Measurements from ENCODE around the gene IGSF3.
"Not testable (repeated sequence)": the region's sequence is repeated elsewhere in the genome, so short reads cannot be mapped to it uniquely, and the experiment has no call there.

The IGSF3 gene

DNA sequence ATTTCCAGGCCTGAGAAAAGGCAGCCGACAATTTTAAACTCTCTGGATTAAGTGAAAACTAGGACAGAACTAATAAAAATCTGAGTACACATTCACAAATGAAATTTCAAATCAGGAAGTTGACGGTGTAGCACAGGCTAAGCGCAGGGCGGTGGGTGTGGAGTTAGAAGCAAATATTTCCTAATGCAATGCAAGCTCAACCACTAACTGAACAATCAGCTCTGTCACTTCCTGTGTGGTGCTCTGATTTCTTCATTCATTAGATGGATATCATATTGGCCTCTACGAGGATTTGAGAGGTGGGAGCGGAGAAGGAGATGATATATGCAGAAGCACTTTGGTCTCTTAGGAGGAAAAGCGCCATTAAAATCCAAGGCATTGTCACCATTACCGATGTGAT is 61.5 kb downstream of the IGSF3 start:
- ATAC-seq (replicated peaks), result peak; percentile 62
- Mint-ChIP-seq H3K27me3 (peaks cover 12 to 18% of the 10 kb centered on the region in 2 donors), H3K27ac (peak overlapping the region in 1 of 2 donors; percentile 30)
- H3K36me3 Mint-ChIP-seq (ENCODE audit: insufficient read depth); H3K4me1 Mint-ChIP-seq (ENCODE audit: low read depth in 2 of 2); DNase-seq; H3K9me3 Mint-ChIP-seq; H3K4me3 Mint-ChIP-seq: not testable (repeated sequence)

GRCh38 chr1:116605315-116605714 is 62.2 kb downstream of the IGSF3 start:
- no peak overlapping the region for H3K27ac Mint-ChIP-seq
- ATAC-seq (replicated peaks), result no peak
- peaks cover 5 to 11% of the 10 kb centered on the region in 2 donors for H3K27me3 Mint-ChIP-seq
- DNase-seq, result no peak
- H3K4me1 Mint-ChIP-seq (ENCODE audit: low read depth in 2 of 2), result peaks cover 0 to 2% of the 10 kb centered on the region in 2 donors
- H3K4me3 Mint-ChIP-seq, result no peak overlapping the region
- no peaks in the 10 kb centered on the region for H3K36me3 Mint-ChIP-seq (ENCODE audit: insufficient read depth)
- H3K9me3 Mint-ChIP-seq, result no peaks in the 10 kb centered on the region

DNA sequence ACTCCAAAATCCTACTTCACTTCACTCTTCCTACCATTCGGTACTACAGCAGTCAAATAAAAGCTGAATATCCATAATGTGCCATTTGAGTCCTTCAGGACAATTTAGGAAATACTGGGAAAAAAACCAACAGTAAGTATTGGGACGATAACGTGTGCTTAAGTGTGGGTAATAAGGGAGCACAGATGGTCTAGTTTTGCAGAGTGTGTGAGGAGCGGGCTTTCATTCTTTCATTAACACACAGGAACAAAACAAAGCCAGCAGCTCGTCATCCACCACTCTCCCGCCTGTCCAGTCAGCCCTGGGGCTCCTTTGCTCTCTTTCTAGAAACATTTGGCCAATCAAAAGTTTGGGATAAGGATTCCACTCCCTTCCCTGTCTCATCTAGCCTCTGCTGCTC is 63.1 kb downstream of the IGSF3 start:
- H3K9me3 Mint-ChIP-seq; H3K27ac Mint-ChIP-seq; ATAC-seq (replicated peaks); DNase-seq; H3K36me3 Mint-ChIP-seq (ENCODE audit: insufficient read depth); H3K4me1 Mint-ChIP-seq (ENCODE audit: low read depth in 2 of 2); H3K4me3 Mint-ChIP-seq: not testable (repeated sequence)
- peaks cover 9 to 11% of the 10 kb centered on the region in 2 donors for H3K27me3 Mint-ChIP-seq

- not testable (repeated sequence) for DNase-seq; H3K4me1 Mint-ChIP-seq (ENCODE audit: low read depth in 2 of 2); ATAC-seq (replicated peaks); H3K36me3 Mint-ChIP-seq (ENCODE audit: insufficient read depth); H3K9me3 Mint-ChIP-seq; H3K4me3 Mint-ChIP-seq
- peak overlapping the region in 1 of 2 donors; percentile 52 for H3K27ac Mint-ChIP-seq
- peaks cover 13 to 14% of the 10 kb centered on the region in 2 donors for H3K27me3 Mint-ChIP-seq
These were observed 63.9 kb downstream of the IGSF3 start for GRCh38 chr1:116603646-116604045.

GRCh38 chr1:116599369-116599768 is 68.2 kb downstream of the IGSF3 start:
- peaks cover 10 to 18% of the 10 kb centered on the region in 2 donors for H3K27me3 Mint-ChIP-seq
- H3K9me3 Mint-ChIP-seq; H3K4me3 Mint-ChIP-seq; H3K36me3 Mint-ChIP-seq (ENCODE audit: insufficient read depth); H3K27ac Mint-ChIP-seq; DNase-seq; ATAC-seq (replicated peaks): not testable (repeated sequence)
- H3K4me1 Mint-ChIP-seq (ENCODE audit: low read depth in 2 of 2), result peaks cover 9 to 10% of the 10 kb centered on the region in 2 donors

DNA sequence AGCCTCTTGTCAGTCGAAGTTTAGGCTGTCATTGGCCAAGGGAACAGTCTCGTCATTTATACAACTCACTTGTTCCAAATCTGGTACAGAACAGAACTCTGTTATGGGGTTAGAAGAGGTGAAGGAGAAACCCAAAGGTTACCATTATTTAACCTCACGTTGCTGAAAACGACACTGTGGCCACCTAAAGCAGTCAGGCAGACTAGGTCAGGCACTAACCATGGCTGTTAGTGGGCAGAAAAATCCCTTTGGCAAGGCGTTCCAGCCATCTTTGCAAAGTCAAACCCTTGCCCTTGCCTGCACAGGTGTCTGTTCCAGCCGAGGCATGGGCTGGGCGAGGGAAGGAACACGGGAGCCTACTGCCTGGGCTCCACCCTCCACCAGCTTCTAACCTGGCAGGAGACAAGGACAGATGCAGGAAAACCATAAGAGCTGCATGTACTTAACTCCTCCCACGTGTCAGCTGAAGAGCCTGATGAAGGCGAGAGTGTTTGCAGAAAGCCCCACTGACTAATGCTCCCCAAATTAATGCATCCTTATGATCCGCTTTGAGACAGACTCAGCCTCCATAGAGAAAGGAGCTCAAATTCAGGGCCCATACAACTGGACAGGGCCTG is 69.0 kb downstream of the IGSF3 start:
- Mint-ChIP-seq H3K4me1 (ENCODE audit: low read depth in 2 of 2) (peaks cover 9 to 10% of the 10 kb centered on the region in 2 donors), H3K27me3 (peaks cover 9 to 12% of the 10 kb centered on the region in 2 donors)
- not testable (repeated sequence) for DNase-seq; H3K4me3 Mint-ChIP-seq; ATAC-seq (replicated peaks); H3K27ac Mint-ChIP-seq; H3K9me3 Mint-ChIP-seq; H3K36me3 Mint-ChIP-seq (ENCODE audit: insufficient read depth)

DNA sequence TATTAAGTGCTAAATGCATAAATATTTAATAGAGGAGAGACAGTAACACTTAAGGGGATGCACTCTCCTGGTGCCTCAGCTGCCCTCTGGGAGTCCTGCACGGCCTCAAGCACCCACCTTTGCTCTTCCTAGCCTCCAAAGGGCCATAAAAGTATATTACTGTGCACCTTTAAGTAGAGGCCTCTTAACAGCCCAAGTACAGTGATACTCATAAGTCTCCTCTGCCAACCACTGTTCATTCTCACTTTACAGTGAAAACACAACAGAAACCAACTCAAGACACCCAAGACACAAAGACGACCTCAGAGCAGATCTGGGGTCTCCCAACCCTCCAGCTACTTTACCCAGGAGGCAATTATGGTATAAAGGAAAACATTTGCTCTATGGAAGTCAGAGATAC is 70.1 kb downstream of the IGSF3 start:
- ATAC-seq (replicated peaks); H3K27me3 Mint-ChIP-seq; H3K27ac Mint-ChIP-seq; H3K36me3 Mint-ChIP-seq (ENCODE audit: insufficient read depth); DNase-seq; H3K4me3 Mint-ChIP-seq; H3K9me3 Mint-ChIP-seq: not testable (repeated sequence)
- H3K4me1 Mint-ChIP-seq (ENCODE audit: low read depth in 2 of 2), result peaks cover 9 to 10% of the 10 kb centered on the region in 2 donors

GRCh38 chr1:116596742-116597307 is 70.7 kb downstream of the IGSF3 start:
- H3K27ac Mint-ChIP-seq; ATAC-seq (replicated peaks); H3K4me3 Mint-ChIP-seq; DNase-seq; H3K9me3 Mint-ChIP-seq; H3K27me3 Mint-ChIP-seq; H3K36me3 Mint-ChIP-seq (ENCODE audit: insufficient read depth): not testable (repeated sequence)
- peaks cover 9 to 10% of the 10 kb centered on the region in 2 donors for H3K4me1 Mint-ChIP-seq (ENCODE audit: low read depth in 2 of 2)

- peak; percentile 76 for ATAC-seq (replicated peaks)
- H3K9me3 Mint-ChIP-seq; H3K27me3 Mint-ChIP-seq; H3K36me3 Mint-ChIP-seq (ENCODE audit: insufficient read depth): not testable (repeated sequence)
- Mint-ChIP-seq H3K4me3 (peak overlapping the region; percentile 48 to 61), H3K4me1 (ENCODE audit: low read depth in 2 of 2) (peaks cover 9 to 10% of the 10 kb centered on the region in 2 donors), H3K27ac (peak overlapping the region; percentile 7 to 8)
- peak; percentile 24 to 51 (median 40) for DNase-seq
These were observed 71.4 kb downstream of the IGSF3 start for GRCh38 chr1:116595946-116596741.

DNA sequence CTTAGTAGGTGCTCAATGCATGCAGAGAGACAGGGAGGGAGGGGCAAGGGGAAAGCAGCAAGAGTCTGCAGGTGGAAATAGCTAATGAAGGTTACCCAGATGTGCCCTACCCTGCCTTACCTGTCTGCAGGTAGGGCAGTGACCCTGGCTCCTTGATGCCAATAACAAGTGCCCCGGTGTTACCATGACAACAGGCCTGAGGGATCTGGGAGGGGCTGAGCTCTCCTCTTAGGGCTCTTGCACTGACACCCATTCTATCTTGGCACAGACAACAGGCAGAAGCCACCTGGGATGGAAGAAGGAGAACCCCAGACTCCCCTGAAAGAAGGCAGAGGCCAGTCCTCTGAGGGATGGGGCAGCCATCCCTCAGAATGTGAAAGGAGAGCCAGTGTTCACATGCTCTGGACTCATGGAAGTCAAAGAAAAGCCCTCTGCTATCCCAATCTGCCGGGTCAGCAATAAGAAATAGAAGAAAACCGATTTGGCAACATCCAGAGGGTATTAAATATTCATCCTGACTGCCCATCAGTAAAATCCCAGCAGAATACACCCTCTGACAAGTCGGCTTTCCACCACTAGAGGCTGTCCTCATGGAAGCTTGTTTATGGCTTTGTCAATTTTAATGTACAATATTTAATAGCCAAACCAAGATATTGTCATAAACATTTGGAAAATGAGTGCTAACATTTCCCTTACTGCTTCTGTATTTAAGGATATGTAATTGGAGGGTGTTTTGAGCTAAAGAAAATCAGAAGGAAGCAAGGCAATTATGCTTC is 72.3 kb downstream of the IGSF3 start:
- H3K9me3 Mint-ChIP-seq; H3K27me3 Mint-ChIP-seq; H3K36me3 Mint-ChIP-seq (ENCODE audit: insufficient read depth); ATAC-seq (replicated peaks); DNase-seq: not testable (repeated sequence)
- Mint-ChIP-seq H3K4me3 (peak overlapping the region; percentile 48 to 61), H3K4me1 (ENCODE audit: low read depth in 2 of 2) (peaks cover 9 to 10% of the 10 kb centered on the region in 2 donors), H3K27ac (peak overlapping the region in 1 of 2 donors; percentile 7)

DNA sequence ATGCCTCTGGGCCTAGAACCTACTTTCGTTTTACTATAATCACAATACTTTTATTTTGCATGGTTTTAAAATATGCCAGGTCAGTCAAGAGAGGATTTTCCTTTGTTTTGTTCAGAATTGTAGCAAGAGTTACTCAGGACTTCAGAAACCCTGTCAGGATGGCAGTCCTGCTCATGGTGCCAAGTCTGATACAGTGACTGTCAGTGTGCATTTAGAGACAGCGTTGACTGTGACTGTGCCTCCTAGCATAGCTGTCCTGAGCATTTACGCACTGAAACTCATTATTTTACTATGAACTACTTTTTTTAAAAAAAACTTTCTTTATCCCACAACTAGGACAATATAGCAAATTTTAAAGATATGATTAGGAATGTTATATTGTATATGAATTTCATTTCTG is 73.6 kb downstream of the IGSF3 start:
- not testable (repeated sequence) for H3K4me3 Mint-ChIP-seq; H3K27ac Mint-ChIP-seq; H3K9me3 Mint-ChIP-seq; H3K27me3 Mint-ChIP-seq; H3K36me3 Mint-ChIP-seq (ENCODE audit: insufficient read depth); ATAC-seq (replicated peaks); DNase-seq
- peaks cover 9 to 10% of the 10 kb centered on the region in 2 donors for H3K4me1 Mint-ChIP-seq (ENCODE audit: low read depth in 2 of 2)

DNA sequence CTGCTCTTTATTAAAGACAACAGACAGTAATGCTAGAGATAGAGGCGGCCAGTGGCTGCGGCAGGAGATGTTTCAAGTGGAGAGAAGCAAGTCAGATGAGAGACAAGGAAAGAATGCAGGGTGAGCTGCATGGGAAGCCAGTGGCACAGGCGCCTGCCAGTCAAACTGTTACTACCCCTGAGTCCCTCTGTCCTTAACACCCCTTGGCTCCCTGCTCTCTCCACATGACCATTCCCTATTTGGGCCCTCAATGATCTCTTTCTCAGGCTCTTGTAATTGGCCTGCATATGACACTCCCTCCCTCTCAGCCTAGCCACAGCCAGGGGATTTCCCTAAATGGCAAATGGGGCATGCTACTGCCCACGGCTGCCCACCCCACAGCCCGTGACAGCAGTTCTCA is 74.1 kb downstream of the IGSF3 start:
- not testable (repeated sequence) for DNase-seq; H3K36me3 Mint-ChIP-seq (ENCODE audit: insufficient read depth); H3K27me3 Mint-ChIP-seq; ATAC-seq (replicated peaks); H3K27ac Mint-ChIP-seq; H3K4me3 Mint-ChIP-seq; H3K9me3 Mint-ChIP-seq
- peaks cover 9 to 10% of the 10 kb centered on the region in 2 donors for H3K4me1 Mint-ChIP-seq (ENCODE audit: low read depth in 2 of 2)

DNA sequence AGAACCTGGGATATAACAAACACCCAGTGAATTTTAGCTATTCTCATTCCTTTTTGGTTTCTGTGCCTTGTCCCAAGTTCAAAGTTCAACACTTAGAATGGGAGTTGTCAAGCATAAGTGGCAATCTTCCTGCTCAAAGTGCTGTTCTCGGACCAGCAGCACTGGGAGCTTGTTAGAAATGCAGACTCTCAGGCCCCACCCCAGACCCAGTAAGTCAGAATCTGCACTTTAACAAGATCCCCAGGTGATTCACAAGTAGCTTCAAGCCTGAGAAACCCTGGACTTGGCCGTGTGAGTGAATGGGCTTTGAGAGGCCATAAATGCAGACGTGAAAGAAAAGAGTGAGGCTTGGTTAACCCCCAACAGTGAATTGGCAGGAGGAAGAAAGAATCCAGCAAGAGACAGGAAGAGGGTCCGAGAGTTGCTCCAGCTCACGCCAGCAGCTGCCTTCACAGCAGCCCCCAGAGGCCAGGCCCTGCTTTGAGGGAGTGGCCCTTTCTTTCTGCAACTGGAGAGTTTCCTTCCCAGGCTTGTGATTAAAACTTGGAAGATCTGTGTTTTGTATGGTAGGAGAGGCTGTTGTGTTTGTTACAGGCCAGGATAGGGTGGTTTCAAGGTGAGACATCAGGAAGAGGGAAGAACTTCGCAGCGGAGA is 75.5 kb downstream of the IGSF3 start:
- not testable (repeated sequence) for H3K27me3 Mint-ChIP-seq; DNase-seq; H3K36me3 Mint-ChIP-seq (ENCODE audit: insufficient read depth); ATAC-seq (replicated peaks); H3K9me3 Mint-ChIP-seq; H3K4me3 Mint-ChIP-seq
- H3K27ac Mint-ChIP-seq, result peak overlapping the region in 1 of 2 donors; percentile 17
- H3K4me1 Mint-ChIP-seq (ENCODE audit: low read depth in 2 of 2), result peaks cover 9 to 10% of the 10 kb centered on the region in 2 donors
